Peyer's patch (tissue), 4 donors: ENCODE measurements around the gene SGPL1.

Experiments used
- CTCF ChIP-seq, 6 experiments: fragments of 450-650 bp in 4 of 6; fragments of 200-600 bp in 2 of 6; sonication (generic) in 1 of 6; IDR thresholded peaks; one replicate each; pipeline ENCODE4 v1.5.1; 2017 to 2019; ENCODE audit warnings: antibody characterized with exemption in 6 of 6, mild to moderate bottlenecking in 3 of 6, moderate library complexity in 1 of 6
- POLR2A ChIP-seq, 2 donors: fragments of 450-650 bp; IDR thresholded peaks; one replicate each; pipeline ENCODE4 v1.5.1; 2017; ENCODE audit warnings: antibody characterized with exemption in 2 of 2, mild to moderate bottlenecking in 2 of 2, moderate library complexity in 2 of 2

- no peak for TF ChIP-seq CTCF (IDR thresholded peaks at IDR 0.05)
- TF ChIP-seq POLR2A (IDR thresholded peaks at IDR 0.05): no peak
Measured at GRCh38 chr10:70845816-70846215, 30.1 kb downstream of the SGPL1 start.
